GM08714 (cell line): Measurements from ENCODE around the gene HAO2.

Source experiments
- H3K4me3 ChIP-seq: fragments of 200-500 bp; sonication (Bioruptor generic); 2 replicates; pipeline ENCODE4 v1.5.1; 2014; ENCODE audit warnings: mild to moderate bottlenecking, low read length, inconsistent platforms
- ZNF274 ChIP-seq: IDR thresholded peaks from 2 replicates; pipeline ENCODE4 v1.6.1; 2012; ENCODE audit warnings: mild to moderate bottlenecking, low read depth, low read length

HAO2 gene

DNA sequence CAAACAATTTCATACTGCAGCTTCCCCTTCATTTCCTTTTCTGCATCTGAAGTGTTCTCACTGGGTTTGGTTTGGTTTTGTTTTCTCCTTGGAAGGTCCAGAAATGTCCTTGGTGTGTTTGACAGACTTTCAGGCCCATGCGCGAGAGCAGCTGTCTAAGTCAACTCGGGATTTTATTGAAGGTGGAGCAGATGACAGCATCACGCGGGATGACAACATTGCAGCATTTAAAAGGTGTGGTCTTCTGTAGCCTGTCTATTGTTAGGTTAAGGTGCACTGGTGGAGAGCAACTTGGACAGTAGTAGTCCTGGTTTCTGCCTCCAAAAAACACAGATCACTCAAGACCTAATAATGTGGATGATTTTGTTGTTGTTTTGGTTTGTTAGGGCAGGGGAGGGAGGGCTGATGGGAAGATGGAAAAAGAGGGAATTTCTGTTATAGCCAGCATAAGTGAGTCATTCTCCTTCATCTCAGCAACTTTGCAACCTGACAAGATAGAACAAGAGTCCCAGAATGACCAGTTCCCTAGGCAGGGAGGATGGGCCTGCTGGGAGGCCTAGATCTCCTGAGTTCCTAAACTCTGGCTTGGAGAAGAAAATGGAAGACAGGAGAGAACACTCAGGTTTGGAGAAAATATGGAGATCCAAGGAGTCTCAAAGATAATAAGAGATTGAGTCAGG lies 12.5 kb downstream of the HAO2 start:
- no peak for TF ChIP-seq ZNF274
- H3K4me3 ChIP-seq: no peak overlapping the region

GRCh38 chr1:119384591-119384990 lies 16.0 kb downstream of the HAO2 start:
- no peak for TF ChIP-seq ZNF274
- no peak overlapping the region for H3K4me3 ChIP-seq

- no peak for TF ChIP-seq ZNF274
- no peak overlapping the region for H3K4me3 ChIP-seq
Measured at GRCh38 chr1:119385650-119386049, 17.1 kb downstream of the HAO2 start.

- TF ChIP-seq ZNF274: no peak
- H3K4me3 ChIP-seq: no peak overlapping the region
Measured at GRCh38 chr1:119387858-119388257, 19.3 kb downstream of the HAO2 start.

DNA sequence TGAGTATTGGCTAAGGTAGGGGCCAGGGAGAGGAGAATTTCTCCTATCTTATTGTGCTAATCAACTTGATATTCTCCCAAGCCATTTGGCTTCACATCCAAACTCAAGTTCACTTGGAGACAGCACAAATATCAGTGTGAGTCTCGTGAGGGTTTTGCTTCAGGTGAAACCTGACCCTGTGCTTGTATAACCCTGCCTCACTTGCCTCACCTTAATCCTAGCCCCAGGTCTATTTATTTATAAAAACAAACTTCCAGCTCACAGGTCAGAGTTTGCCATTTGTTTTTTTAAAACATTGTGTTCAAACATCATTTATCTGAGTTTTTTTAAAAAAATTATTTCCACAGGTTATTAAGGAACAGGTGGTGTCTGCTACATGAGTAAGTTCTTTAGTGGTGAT lies 19.9 kb downstream of the HAO2 start:
- TF ChIP-seq ZNF274: no peak
- H3K4me3 ChIP-seq: no peak overlapping the region

DNA sequence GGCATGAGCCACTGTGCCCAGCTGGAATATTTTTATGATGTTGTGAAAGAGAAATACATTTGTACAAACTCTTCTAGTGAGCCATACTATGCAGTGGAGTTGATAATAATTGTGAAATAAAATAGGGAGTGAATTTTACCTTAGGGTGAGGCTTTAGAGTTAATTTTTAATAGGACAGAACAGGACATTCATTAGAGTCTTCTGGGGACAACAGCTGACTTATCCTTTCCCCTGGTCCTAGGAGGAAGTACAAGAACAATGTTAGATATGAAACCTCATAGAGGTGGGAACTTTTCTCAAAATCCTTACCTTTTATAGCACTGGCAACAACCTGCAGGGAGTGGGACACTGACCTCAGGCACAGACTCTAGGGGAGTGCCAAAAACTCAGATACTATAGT lies 21.9 kb downstream of the HAO2 start:
- no peak for TF ChIP-seq ZNF274

DNA sequence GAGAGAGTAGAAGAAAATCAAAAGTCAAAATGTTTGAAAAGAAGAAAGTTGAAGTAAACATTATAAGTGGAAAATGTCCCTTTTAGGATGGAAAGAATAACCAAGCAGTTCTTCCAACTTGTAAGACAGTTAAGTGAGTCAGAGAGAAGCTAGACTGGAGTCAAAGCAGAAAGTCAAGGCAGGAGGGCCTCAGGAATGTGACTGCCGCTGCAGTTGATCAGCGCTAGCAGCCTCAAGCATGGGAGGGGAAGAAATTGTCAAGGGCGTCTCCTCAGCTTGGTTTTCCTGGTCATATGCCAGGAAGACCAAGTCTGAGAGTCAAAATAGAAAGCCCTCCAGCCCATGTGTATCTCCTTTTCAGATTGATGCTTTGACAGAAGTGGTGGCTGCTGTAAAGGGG lies 23.2 kb downstream of the HAO2 start:
- TF ChIP-seq ZNF274: no peak
- no peak overlapping the region for H3K4me3 ChIP-seq

More for the DNA sequence above, 21.9 kb downstream of the HAO2 start:
- H3K4me3 ChIP-seq: no peak overlapping the region

DNA sequence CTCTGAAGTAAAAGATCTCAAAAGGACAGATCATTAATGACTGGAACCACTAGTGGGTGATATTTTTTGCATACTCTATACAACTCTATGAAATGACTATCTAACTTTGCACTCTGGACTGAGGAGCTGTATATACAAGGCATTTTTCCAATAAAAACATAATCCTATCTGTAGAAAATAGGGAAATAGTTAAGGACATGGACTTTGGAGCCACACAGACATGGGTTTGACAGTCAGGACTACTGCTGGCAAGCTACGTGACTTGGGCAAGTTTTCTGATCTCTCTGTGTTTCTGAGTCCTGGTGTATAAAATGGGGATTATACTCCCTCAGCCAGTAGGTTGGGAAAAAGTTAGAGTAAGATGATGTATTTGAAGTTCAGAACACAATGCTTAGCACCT lies 25.5 kb downstream of the HAO2 start:
- TF ChIP-seq ZNF274: no peak
- no peak overlapping the region for H3K4me3 ChIP-seq

DNA sequence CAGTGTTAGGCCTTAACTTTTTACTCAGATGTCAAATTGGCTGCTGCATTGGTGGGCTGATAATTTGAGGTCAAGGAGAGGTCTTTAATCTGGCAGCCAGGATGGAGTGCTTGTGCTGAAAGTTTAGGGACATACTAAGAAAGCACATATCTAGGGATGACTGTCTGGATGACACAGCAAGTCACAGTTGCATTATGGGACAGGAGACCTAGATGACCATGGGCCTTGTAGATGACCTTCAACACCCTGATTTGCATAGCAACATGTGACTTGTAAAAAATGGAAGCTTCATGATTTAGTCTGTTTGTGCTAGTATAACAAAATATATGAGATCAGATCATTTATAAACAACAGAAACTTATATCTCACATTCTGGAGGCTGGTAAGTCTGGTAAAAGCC lies 28.4 kb downstream of the HAO2 start:
- TF ChIP-seq ZNF274: no peak
- H3K4me3 ChIP-seq: no peak overlapping the region

DNA sequence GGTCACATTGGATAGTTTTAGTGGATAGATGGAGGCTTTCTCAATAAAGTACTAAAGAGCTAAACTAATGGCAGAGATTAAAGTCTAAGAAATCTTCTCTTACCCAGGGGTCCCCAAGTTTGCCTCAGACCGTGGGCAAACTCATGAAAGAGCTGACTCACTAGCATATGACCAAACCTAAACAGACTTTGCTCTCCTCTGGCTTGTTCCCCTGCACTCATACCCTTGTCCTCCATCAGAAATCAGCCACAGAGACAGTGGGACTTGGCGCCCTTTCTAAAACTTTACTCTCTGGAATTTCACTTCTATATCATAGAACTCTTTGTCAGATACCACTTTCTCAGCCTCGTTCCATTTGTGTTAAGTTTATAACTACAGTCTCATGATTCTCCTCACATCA lies 29.4 kb downstream of the HAO2 start:
- H3K4me3 ChIP-seq: no peak overlapping the region
- TF ChIP-seq ZNF274: no peak

DNA sequence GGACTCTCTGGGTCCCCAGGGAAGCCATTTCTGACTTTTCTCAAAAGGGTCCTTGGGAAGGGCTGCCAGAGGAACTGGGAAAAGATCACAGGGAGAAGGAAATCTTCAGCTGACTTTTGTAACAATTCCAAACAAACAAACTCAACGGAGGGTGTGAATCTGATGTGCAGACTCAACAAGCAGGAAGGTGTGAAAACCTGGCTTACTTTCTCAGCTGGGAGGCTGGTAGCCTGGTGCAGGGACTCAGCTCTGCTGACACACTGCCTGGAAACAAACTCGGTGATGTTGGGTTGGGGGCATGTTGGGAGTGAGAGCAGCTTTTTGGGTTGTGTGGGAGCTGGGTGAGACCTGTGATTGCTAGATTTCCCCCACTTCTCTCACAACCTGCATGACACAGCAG lies 36.2 kb downstream of the HAO2 start:
- no peak for TF ChIP-seq ZNF274

GRCh38 chr1:119409731-119410130 lies 41.1 kb downstream of the HAO2 start:
- no peak for TF ChIP-seq ZNF274
- no peak overlapping the region for H3K4me3 ChIP-seq

More for the DNA sequence above, 36.2 kb downstream of the HAO2 start:
- no peak overlapping the region for H3K4me3 ChIP-seq

DNA sequence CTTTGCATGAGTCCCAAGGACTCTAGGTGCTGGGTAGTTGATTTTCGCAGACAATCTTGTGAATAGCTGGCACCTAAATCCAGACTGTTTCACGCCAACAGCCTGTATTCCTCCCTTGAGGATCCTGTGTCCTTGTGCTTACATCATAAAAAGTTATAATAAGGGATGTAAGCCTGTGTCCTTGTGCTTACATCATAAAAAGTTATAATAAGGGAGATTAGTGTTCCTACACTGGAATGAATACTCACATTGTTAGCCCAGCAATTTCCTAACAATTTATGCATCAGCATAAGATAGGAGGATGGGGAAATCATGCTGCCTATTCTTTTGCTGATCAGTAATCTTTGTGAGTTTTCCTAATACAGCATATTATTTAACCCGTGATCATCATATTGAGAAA lies 42.4 kb downstream of the HAO2 start:
- no peak overlapping the region for H3K4me3 ChIP-seq
- TF ChIP-seq ZNF274: no peak

- no peak for TF ChIP-seq ZNF274
- H3K4me3 ChIP-seq: no peak within 1 kb of the TSS
Measured at GRCh38 chr1:119414950-119415349, 46.4 kb downstream of the HAO2 start, which contains the start of gene HSD3B2. Gene HSD3B2 (plus strand): TSS chr1:119415150. CDS start chr1:119415420, 270 bp downstream.

- H3K4me3 ChIP-seq: no peak overlapping the region
- TF ChIP-seq ZNF274: no peak
Measured at GRCh38 chr1:119416006-119416640, 47.5 kb downstream of the HAO2 start.
